GM18873 (cell line): Measurements from ENCODE around the gene MCF2L.

Experiments
- ATAC-seq: cut with Tn5 transposase; IDR thresholded peaks from one replicate; pipeline ENCODE4 v1.9.1; 2021; ENCODE audit warnings: mild to moderate bottlenecking, moderate library complexity, moderate number of reproducible peaks; ENCODE audit not compliant: unreplicated experiment, low FRiP score

MCF2L gene

GRCh38 chr13:113014752-113015745, 46.0 kb downstream of the MCF2L start:
- ATAC-seq, result no peak

GRCh38 chr13:113015826-113016525, 47.0 kb downstream of the MCF2L start:
- ATAC-seq, result no peak

- no peak for ATAC-seq
These were observed 47.7 kb downstream of the MCF2L start for GRCh38 chr13:113016526-113017295.

GRCh38 chr13:113017506-113018215, 48.6 kb downstream of the MCF2L start:
- ATAC-seq, result no peak

- no peak for ATAC-seq
These were observed 49.9 kb downstream of the MCF2L start for GRCh38 chr13:113018676-113019465.

GRCh38 chr13:113020323-113021080, 51.5 kb downstream of the MCF2L start:
- no peak for ATAC-seq

- ATAC-seq, result no peak
These were observed 52.4 kb downstream of the MCF2L start for GRCh38 chr13:113021391-113021790.

GRCh38 chr13:113021811-113022210, 52.8 kb downstream of the MCF2L start:
- no peak for ATAC-seq

GRCh38 chr13:113022391-113022744, 53.4 kb downstream of the MCF2L start:
- no peak for ATAC-seq

- no peak for ATAC-seq
These were observed 53.9 kb downstream of the MCF2L start for GRCh38 chr13:113022745-113023574.

- ATAC-seq, result no peak
These were observed 54.8 kb downstream of the MCF2L start for GRCh38 chr13:113023694-113024430.

- no peak for ATAC-seq
These were observed 55.5 kb downstream of the MCF2L start for GRCh38 chr13:113024466-113024865.

GRCh38 chr13:113026391-113026910, 57.4 kb downstream of the MCF2L start:
- ATAC-seq, result no peak

- no peak for ATAC-seq
These were observed 58.1 kb downstream of the MCF2L start for GRCh38 chr13:113027095-113027494.

- no peak for ATAC-seq
These were observed 58.6 kb downstream of the MCF2L start for GRCh38 chr13:113027566-113027965.

- no peak for ATAC-seq
These were observed 59.5 kb downstream of the MCF2L start for GRCh38 chr13:113028336-113029060.
